Neural crest cell (in vitro differentiated cells): ENCODE data around the gene VKORC1. TPM values are rescaled to one million over a fixed set of nuclear protein-coding genes. Genes with fewer than 3 reads are reported as not detected.

Experiments used
- DNase-seq: peaks from one replicate; pipeline ENCODE4 v3.0.0; 2021; ENCODE audit warnings: low read depth, mixed read lengths, low spot score
- H3K27ac Mint-ChIP-seq: one replicate; pipeline ENCODE4 v1.8.0; 2021; ENCODE audit warnings: mild to moderate bottlenecking, mixed read lengths; ENCODE audit not compliant: unreplicated experiment
- H3K27me3 Mint-ChIP-seq: 2 replicates; pipeline ENCODE4 v1.8.0; 2021; ENCODE audit warnings: low read depth, mild to moderate bottlenecking, mixed read lengths
- H3K36me3 Mint-ChIP-seq: 2 replicates; pipeline ENCODE4 v1.8.0; 2021; ENCODE audit warnings: low read depth, mild to moderate bottlenecking, mixed read lengths
- H3K4me1 Mint-ChIP-seq: 2 replicates; pipeline ENCODE4 v1.8.0; 2021; ENCODE audit warnings: mixed read lengths
- H3K4me3 Mint-ChIP-seq: one replicate; pipeline ENCODE4 v1.8.0; 2021; ENCODE audit warnings: mild to moderate bottlenecking, mixed read lengths
- H3K9me3 Mint-ChIP-seq: 2 replicates; pipeline ENCODE4 v1.8.0; 2021; ENCODE audit warnings: mixed read lengths
- CTCF ChIP-seq: fragments of 200-600 bp; sonication (generic); conservative IDR thresholded peaks from 2 replicates; pipeline ENCODE4 v1.5.0; 2021; ENCODE audit warnings: antibody characterized with exemption, mild to moderate bottlenecking
- total RNA-seq: library from RNA; stranded (reverse); gene quantifications from 2 replicates; pipeline ENCODE4 v1.2.1, GENCODE V29; 2021

VKORC1 gene
- total RNA-seq, 1 donor from 2014 or later, result 62.4 TPM

DNA sequence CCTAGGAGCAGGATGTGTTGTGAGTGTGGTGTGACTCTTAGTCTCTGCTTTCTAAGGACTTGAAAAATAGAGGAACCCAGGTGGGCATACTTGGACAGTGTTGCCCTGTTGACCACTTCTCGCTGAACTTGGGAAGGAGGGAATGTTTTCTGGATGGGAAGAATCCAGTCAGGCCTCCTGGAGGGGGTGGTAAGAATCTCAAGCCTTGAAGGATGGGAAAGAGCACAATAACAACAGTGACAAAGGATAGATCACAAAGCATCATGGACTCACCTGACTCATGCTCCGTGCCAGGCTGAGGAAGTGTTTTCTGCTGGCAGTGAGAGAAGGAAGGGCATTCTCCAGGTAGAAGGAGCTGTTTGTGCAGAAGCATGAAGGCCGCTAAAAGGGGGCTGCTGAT is 31.2 kb upstream of the VKORC1 start:
- DNase-seq, result no peak
- Mint-ChIP-seq H3K4me3 (no peak overlapping the region), H3K4me1 (no peaks in the 10 kb centered on the region), H3K27me3 (no peaks in the 10 kb centered on the region), H3K9me3 (no peaks in the 10 kb centered on the region), H3K27ac (no peak overlapping the region), H3K36me3 (no peaks in the 10 kb centered on the region)
- TF ChIP-seq CTCF, result no peak

- peaks cover 12% of the 10 kb centered on the region for H3K4me1 Mint-ChIP-seq
- peaks cover 3% of the 10 kb centered on the region for H3K36me3 Mint-ChIP-seq
- no peak overlapping the region for H3K27ac Mint-ChIP-seq
- no peak for DNase-seq
- no peaks in the 10 kb centered on the region for H3K9me3 Mint-ChIP-seq
- no peaks in the 10 kb centered on the region for H3K27me3 Mint-ChIP-seq
- H3K4me3 Mint-ChIP-seq, result peak overlapping the region; percentile 51
- no peak for TF ChIP-seq CTCF
Observed at GRCh38 chr16:31120129-31120528, 25.5 kb upstream of the VKORC1 start.

- H3K4me3 Mint-ChIP-seq, result peak overlapping the region; percentile 92
- H3K36me3 Mint-ChIP-seq, result peaks cover 3% of the 10 kb centered on the region
- DNase-seq, result no peak
- no peaks in the 10 kb centered on the region for H3K9me3 Mint-ChIP-seq
- H3K27me3 Mint-ChIP-seq, result no peaks in the 10 kb centered on the region
- peak overlapping the region; percentile 52 for H3K27ac Mint-ChIP-seq
- no peak for TF ChIP-seq CTCF
- peaks cover 12% of the 10 kb centered on the region for H3K4me1 Mint-ChIP-seq
Observed at GRCh38 chr16:31118223-31119155, 23.9 kb upstream of the VKORC1 start.

GRCh38 chr16:31117384-31118222 is 23.0 kb upstream of the VKORC1 start, which contains the start of gene KAT8:
KAT8 (plus strand) TSS chr16:31117664; CDS start chr16:31117682, 18 bp downstream.
- H3K9me3 Mint-ChIP-seq, result no peaks in the 10 kb centered on the region
- H3K27me3 Mint-ChIP-seq, result no peaks in the 10 kb centered on the region
- peaks cover 12% of the 10 kb centered on the region for H3K4me1 Mint-ChIP-seq
- H3K27ac Mint-ChIP-seq, result peak within 1 kb of the TSS; percentile 52
- peak; percentile 93 for DNase-seq
- H3K36me3 Mint-ChIP-seq, result peaks cover 3% of the 10 kb centered on the region
- TF ChIP-seq CTCF, result no peak
- H3K4me3 Mint-ChIP-seq, result peak within 1 kb of the TSS; percentile 92

GRCh38 chr16:31114468-31114867 is 19.9 kb upstream of the VKORC1 start:
- no peaks in the 10 kb centered on the region for H3K9me3 Mint-ChIP-seq
- H3K36me3 Mint-ChIP-seq, result peaks cover 3% of the 10 kb centered on the region
- no peaks in the 10 kb centered on the region for H3K27me3 Mint-ChIP-seq
- DNase-seq, result no peak
- H3K4me3 Mint-ChIP-seq, result peak overlapping the region; percentile 17
- TF ChIP-seq CTCF, result no peak
- peaks cover 14% of the 10 kb centered on the region for H3K4me1 Mint-ChIP-seq
- no peak overlapping the region for H3K27ac Mint-ChIP-seq
